SK-N-SH treated with all-trans-retinoic acid at 6 μM for 48 hours (cell line): ENCODE measurements around the gene GOT2.

Experiments
- ARNTL ChIP-seq: fragments of 450-650 bp; formaldehyde crosslinking; IDR thresholded peaks from 2 replicates; pipeline ENCODE4 v1.5.0; 2020; ENCODE audit warnings: low read depth, mild to moderate bottlenecking, moderate library complexity, borderline replicate concordance
- ESRRG ChIP-seq: fragments of 250-450 bp; sonication (Bioruptor Pico); IDR thresholded peaks from 2 replicates; pipeline ENCODE4 v1.6.1; 2021; ENCODE audit warnings: mild to moderate bottlenecking
- TF ChIP-seq, protein P1 (sequence below): fragments of 250-450 bp; sonication (Bioruptor Pico); IDR thresholded peaks from 2 replicates; pipeline ENCODE4 v1.5.1; 2020; ENCODE audit warnings: low read depth, mild to moderate bottlenecking, moderate library complexity
- TF ChIP-seq, protein P2 (sequence below): fragments of 250-450 bp; sonication (Bioruptor Pico); IDR thresholded peaks from 2 replicates; pipeline ENCODE4 v1.8.0; 2020; ENCODE audit warnings: mild to moderate bottlenecking, moderate library complexity, borderline replicate concordance

DNA sequence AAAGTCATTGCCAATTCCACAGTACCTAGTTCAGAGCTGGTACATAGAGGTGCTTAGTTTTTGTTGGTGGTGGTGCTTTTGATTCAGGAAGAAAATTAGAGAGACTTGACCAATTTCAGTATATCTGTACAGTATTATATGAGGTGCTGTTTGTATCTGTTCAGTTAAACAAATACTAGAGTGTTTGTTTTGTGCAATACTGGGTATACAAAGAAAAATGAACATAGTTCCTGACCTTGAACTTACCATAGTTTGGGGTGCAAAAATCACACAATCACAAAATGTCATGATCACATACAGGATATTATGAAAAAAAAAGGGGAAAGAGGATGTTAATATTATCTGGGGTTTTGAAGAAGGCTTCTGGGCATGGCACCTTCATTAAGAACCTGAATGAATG is 39.8 kb upstream of the GOT2 start:
- TF ChIP-seq, protein P1, sequence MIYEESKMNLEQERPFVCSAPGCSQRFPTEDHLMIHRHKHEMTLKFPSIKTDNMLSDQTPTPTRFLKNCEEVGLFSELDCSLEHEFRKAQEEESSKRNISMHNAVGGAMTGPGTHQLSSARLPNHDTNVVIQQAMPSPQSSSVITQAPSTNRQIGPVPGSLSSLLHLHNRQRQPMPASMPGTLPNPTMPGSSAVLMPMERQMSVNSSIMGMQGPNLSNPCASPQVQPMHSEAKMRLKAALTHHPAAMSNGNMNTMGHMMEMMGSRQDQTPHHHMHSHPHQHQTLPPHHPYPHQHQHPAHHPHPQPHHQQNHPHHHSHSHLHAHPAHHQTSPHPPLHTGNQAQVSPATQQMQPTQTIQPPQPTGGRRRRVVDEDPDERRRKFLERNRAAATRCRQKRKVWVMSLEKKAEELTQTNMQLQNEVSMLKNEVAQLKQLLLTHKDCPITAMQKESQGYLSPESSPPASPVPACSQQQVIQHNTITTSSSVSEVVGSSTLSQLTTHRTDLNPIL (CRISPR knock-in tag): no peak
- TF ChIP-seq ESRRG (CRISPR knock-in tag) (no peak), ARNTL (CRISPR knock-in tag) (no peak)
- TF ChIP-seq, protein P2, sequence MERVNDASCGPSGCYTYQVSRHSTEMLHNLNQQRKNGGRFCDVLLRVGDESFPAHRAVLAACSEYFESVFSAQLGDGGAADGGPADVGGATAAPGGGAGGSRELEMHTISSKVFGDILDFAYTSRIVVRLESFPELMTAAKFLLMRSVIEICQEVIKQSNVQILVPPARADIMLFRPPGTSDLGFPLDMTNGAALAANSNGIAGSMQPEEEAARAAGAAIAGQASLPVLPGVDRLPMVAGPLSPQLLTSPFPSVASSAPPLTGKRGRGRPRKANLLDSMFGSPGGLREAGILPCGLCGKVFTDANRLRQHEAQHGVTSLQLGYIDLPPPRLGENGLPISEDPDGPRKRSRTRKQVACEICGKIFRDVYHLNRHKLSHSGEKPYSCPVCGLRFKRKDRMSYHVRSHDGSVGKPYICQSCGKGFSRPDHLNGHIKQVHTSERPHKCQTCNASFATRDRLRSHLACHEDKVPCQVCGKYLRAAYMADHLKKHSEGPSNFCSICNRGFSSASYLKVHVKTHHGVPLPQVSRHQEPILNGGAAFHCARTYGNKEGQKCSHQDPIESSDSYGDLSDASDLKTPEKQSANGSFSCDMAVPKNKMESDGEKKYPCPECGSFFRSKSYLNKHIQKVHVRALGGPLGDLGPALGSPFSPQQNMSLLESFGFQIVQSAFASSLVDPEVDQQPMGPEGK (CRISPR knock-in tag): no peak
